Kidney tubule cell (primary cell): ENCODE results near the gene ZCCHC7.

Experiments
- DNase-seq: peaks from one replicate; pipeline ENCODE4 v3.0.0-alpha.2; 2018; ENCODE audit warnings: low spot score

Gene ZCCHC7

DNA sequence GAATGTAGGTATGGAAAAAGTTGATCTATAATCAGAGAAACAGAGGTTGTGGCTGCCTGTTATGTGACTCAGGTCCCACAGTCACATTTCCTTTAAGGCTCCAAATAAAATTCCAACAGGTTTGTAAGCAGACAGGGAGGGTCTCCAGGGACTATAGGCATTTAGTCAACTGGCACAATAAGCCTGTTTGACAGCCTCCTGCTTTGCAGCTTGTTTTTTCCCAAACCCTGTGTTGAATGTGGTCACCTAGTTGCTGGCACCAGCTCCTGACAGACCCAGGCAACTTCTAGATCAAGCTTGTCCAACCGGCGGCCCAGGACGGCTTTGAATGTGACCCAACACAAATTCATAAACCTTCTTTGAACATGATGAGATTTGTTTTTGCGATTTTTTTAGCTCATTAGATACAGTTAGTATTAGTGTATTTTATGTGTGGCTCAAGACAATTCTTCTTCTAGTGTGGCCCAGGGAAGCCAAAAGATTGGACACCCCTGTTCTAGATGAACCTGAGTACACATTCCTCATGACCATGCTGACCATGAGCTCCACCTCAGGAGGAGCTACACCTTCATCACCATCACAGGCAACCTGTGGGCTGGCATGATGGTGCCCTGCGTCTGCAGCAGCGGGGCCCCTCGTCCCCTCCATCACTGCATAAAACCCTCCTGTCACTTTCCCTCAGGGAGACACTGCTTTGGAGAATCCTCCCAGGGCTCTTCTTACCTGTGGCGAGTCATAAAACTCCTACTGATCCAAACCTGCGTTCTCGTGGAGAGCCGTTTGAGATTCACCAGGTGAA is 286.4 kb downstream of the ZCCHC7 start:
- no peak for DNase-seq

DNA sequence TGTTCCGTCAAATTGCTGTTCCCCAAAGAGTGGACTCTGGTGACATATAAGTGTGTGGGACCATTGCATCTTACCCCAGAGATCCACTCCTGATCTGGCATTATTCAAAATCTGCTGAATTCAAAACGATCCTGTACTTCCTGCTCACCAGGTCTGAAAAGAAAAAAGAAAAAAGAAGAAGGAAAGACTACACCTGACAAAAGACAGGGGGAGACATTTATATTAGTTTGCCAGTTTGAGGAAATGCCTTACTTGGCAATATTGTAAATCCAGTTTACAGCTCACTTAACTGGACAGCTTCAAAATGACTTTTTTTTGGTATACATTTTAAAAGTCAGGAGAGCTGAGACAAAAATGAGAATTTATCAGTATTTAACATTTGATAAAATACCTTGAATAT is 287.1 kb downstream of the ZCCHC7 start:
- no peak for DNase-seq
